GM12864 (cell line): ENCODE results near the gene ATF6.

ENCODE experiments used
- DNase-seq: peaks from one replicate; pipeline ENCODE4 v3.0.0-alpha.2; 2011; ENCODE audit warnings: low read depth
- H3K4me3 ChIP-seq: 2 replicates; pipeline ENCODE4 v1.5.1; 2011; ENCODE audit warnings: mild to moderate bottlenecking, low read depth, low read length, control low read depth
- CTCF ChIP-seq: IDR thresholded peaks from 2 replicates; pipeline ENCODE4 v1.5.1; 2011; ENCODE audit warnings: low read depth, mild to moderate bottlenecking, moderate library complexity, low read length, control low read depth, inconsistent platforms; ENCODE audit errors: missing control alignments

Gene ATF6

GRCh38 chr1:161944381-161944780, 178.3 kb downstream of the ATF6 start:
- no peak for TF ChIP-seq CTCF
- H3K4me3 ChIP-seq, result no peak overlapping the region
- no peak for DNase-seq

- no peak for DNase-seq
- no peak for TF ChIP-seq CTCF
- H3K4me3 ChIP-seq, result no peak overlapping the region
These were observed 179.4 kb downstream of the ATF6 start for GRCh38 chr1:161945306-161946060.

GRCh38 chr1:161946071-161946987, 180.2 kb downstream of the ATF6 start:
- H3K4me3 ChIP-seq, result no peak overlapping the region
- TF ChIP-seq CTCF, result no peak
- no peak for DNase-seq

GRCh38 chr1:161948435-161948834, 182.3 kb downstream of the ATF6 start:
- H3K4me3 ChIP-seq, result no peak overlapping the region
- DNase-seq, result no peak
- no peak for TF ChIP-seq CTCF

GRCh38 chr1:161949548-161949947, 183.4 kb downstream of the ATF6 start:
- TF ChIP-seq CTCF, result no peak
- DNase-seq, result no peak
- H3K4me3 ChIP-seq, result no peak overlapping the region

- H3K4me3 ChIP-seq, result no peak overlapping the region
- no peak for DNase-seq
- no peak for TF ChIP-seq CTCF
These were observed 184.3 kb downstream of the ATF6 start for GRCh38 chr1:161950377-161950776.
